HEK293 (cell line): ENCODE results near the gene MRGPRX2.

ENCODE experiments used
- CTCF ChIA-PET: fragments of 350-600 bp; formaldehyde crosslinking; extraction: SDS; loops from one replicate; lab custom pipeline; 2021; ENCODE audit warnings: antibody characterized with exemption; lab: Yijun Ruan, JAX
- POLR2A ChIA-PET: fragments of 300-600 bp; formaldehyde crosslinking; extraction: SDS; loops from one replicate; lab custom pipeline; 2020; ENCODE audit warnings: antibody characterized with exemption, inconsistent platforms; lab: Yijun Ruan, JAX
- H3K27ac ChIP-seq: fragments of 200-500 bp; sonication (Bioruptor generic); 2 replicates; pipeline ENCODE4 v1.5.1; 2014; ENCODE audit warnings: low read depth, low read length, control low read depth, inconsistent platforms; ENCODE audit errors: extremely low read depth
- H3K36me3 ChIP-seq, 2 experiments: fragments of 200-500 bp in 1 of 2; sonication (Bioruptor generic) in 1 of 2; 1 replicate in 1 of 2; 2 replicates in 1 of 2; pipeline ENCODE4 v1.5.1; 2014 to 2017; ENCODE audit warnings: inconsistent platforms in 2 of 2, low read length in 2 of 2; ENCODE audit not compliant: control insufficient read depth in 2 of 2, insufficient read depth in 1 of 2
- H3K4me1 ChIP-seq: fragments of 200-500 bp; sonication (Bioruptor generic); 2 replicates; pipeline ENCODE4 v1.5.1; 2014; ENCODE audit warnings: mild to moderate bottlenecking, low read length, inconsistent platforms; ENCODE audit not compliant: control insufficient read depth, insufficient read depth
- H3K4me3 ChIP-seq: 2 replicates; pipeline ENCODE4 v1.5.1; 2011; ENCODE audit warnings: low read depth, mild to moderate bottlenecking, control low read depth, low read length, moderate library complexity
- H3K9me3 ChIP-seq: fragments of 200-500 bp; sonication (Bioruptor generic); 2 replicates; pipeline ENCODE4 v1.5.1; 2014; ENCODE audit warnings: low read depth, low read length, inconsistent platforms; ENCODE audit not compliant: control insufficient read depth, insufficient read depth
- KLF8 ChIP-seq: fragments of 450-650 bp; formaldehyde crosslinking; IDR thresholded peaks from 2 replicates; pipeline ENCODE4 v1.5.1; 2016; ENCODE audit warnings: missing biosample characterization, missing genetic modification characterization
- OSR2 ChIP-seq: fragments of 450-650 bp; formaldehyde crosslinking; IDR thresholded peaks from 2 replicates; pipeline ENCODE4 v1.5.1; 2016; ENCODE audit warnings: missing biosample characterization, missing genetic modification characterization
- SCRT1 ChIP-seq: fragments of 450-650 bp; formaldehyde crosslinking; IDR thresholded peaks from 2 replicates; pipeline ENCODE4 v1.5.1; 2016; ENCODE audit warnings: missing biosample characterization, missing genetic modification characterization, borderline replicate concordance
- SCRT2 ChIP-seq: fragments of 450-650 bp; formaldehyde crosslinking; IDR thresholded peaks from 2 replicates; pipeline ENCODE4 v1.5.1; 2016; ENCODE audit warnings: missing biosample characterization, missing genetic modification characterization
- SP7 ChIP-seq: fragments of 450-650 bp; formaldehyde crosslinking; IDR thresholded peaks from 2 replicates; pipeline ENCODE4 v1.5.1; 2016; ENCODE audit warnings: missing biosample characterization, missing genetic modification characterization
- WT1 ChIP-seq: fragments of 450-650 bp; formaldehyde crosslinking; IDR thresholded peaks from 2 replicates; pipeline ENCODE4 v1.5.1; 2016; ENCODE audit warnings: missing biosample characterization, missing genetic modification characterization
- ZBTB21 ChIP-seq: fragments of 450-650 bp; formaldehyde crosslinking; IDR thresholded peaks from 2 replicates; pipeline ENCODE4 v1.5.1; 2017; ENCODE audit warnings: missing biosample characterization, missing genetic modification characterization
- ZBTB8A ChIP-seq: fragments of 450-650 bp; formaldehyde crosslinking; IDR thresholded peaks from 2 replicates; pipeline ENCODE4 v1.5.1; 2016; ENCODE audit warnings: missing biosample characterization, missing genetic modification characterization
- ZFP3 ChIP-seq: fragments of 450-650 bp; formaldehyde crosslinking; IDR thresholded peaks from 2 replicates; pipeline ENCODE4 v1.5.1; 2016; ENCODE audit warnings: low read depth, missing biosample characterization, missing genetic modification characterization
- ZFP69B ChIP-seq: fragments of 450-650 bp; formaldehyde crosslinking; IDR thresholded peaks from 2 replicates; pipeline ENCODE4 v1.5.1; 2016; ENCODE audit warnings: missing biosample characterization, missing genetic modification characterization
- ZNF138 ChIP-seq: fragments of 450-650 bp; formaldehyde crosslinking; IDR thresholded peaks from 2 replicates; pipeline ENCODE4 v1.5.1; 2016; ENCODE audit warnings: missing biosample characterization, missing genetic modification characterization, borderline replicate concordance
- ZNF157 ChIP-seq: fragments of 450-650 bp; formaldehyde crosslinking; IDR thresholded peaks from 2 replicates; pipeline ENCODE4 v1.5.1; 2016; ENCODE audit warnings: missing biosample characterization, missing genetic modification characterization
- ZNF175 ChIP-seq: fragments of 450-650 bp; formaldehyde crosslinking; IDR thresholded peaks from 2 replicates; pipeline ENCODE4 v1.5.1; 2016; ENCODE audit warnings: missing biosample characterization, missing genetic modification characterization
- ZNF341 ChIP-seq: fragments of 450-650 bp; formaldehyde crosslinking; IDR thresholded peaks from 2 replicates; pipeline ENCODE4; 2016; ENCODE audit warnings: low read depth, missing biosample characterization, missing genetic modification characterization
- ZNF404 ChIP-seq: fragments of 450-650 bp; formaldehyde crosslinking; IDR thresholded peaks from 2 replicates; pipeline ENCODE4 v1.5.1; 2017; ENCODE audit warnings: missing biosample characterization, missing genetic modification characterization
- ZNF433 ChIP-seq: fragments of 450-650 bp; formaldehyde crosslinking; IDR thresholded peaks from 2 replicates; pipeline ENCODE4 v1.5.1; 2016; ENCODE audit warnings: missing biosample characterization, missing genetic modification characterization, low read depth
- ZNF549 ChIP-seq: fragments of 450-650 bp; IDR thresholded peaks from 2 replicates; pipeline ENCODE4 v1.5.1; 2018; ENCODE audit warnings: missing biosample characterization, missing genetic modification characterization, mild to moderate bottlenecking, inconsistent platforms, moderate library complexity
- ZNF600 ChIP-seq: fragments of 450-650 bp; formaldehyde crosslinking; IDR thresholded peaks from 2 replicates; pipeline ENCODE4 v1.5.1; 2016; ENCODE audit warnings: missing biosample characterization, missing genetic modification characterization
- ZNF610 ChIP-seq: fragments of 450-650 bp; formaldehyde crosslinking; IDR thresholded peaks from 2 replicates; pipeline ENCODE4 v1.5.1; 2016; ENCODE audit warnings: missing biosample characterization, missing genetic modification characterization, borderline replicate concordance
- ZNF658 ChIP-seq: fragments of 450-650 bp; formaldehyde crosslinking; IDR thresholded peaks from 2 replicates; pipeline ENCODE4; 2016; ENCODE audit warnings: missing biosample characterization, missing genetic modification characterization
- ZNF768 ChIP-seq: fragments of 450-650 bp; formaldehyde crosslinking; IDR thresholded peaks from 2 replicates; pipeline ENCODE4 v1.5.1; 2018; ENCODE audit warnings: missing biosample characterization, mild to moderate bottlenecking, missing genetic modification characterization
- ZNF777 ChIP-seq: fragments of 450-650 bp; formaldehyde crosslinking; IDR thresholded peaks from 2 replicates; pipeline ENCODE4 v1.5.1; 2017; ENCODE audit warnings: missing biosample characterization, missing genetic modification characterization, borderline replicate concordance
- ZNF843 ChIP-seq: fragments of 450-650 bp; formaldehyde crosslinking; IDR thresholded peaks from 2 replicates; pipeline ENCODE4 v1.5.1; 2016; ENCODE audit warnings: missing biosample characterization, missing genetic modification characterization
- ZSCAN16 ChIP-seq: fragments of 450-650 bp; formaldehyde crosslinking; IDR thresholded peaks from 2 replicates; pipeline ENCODE4 v1.5.1; 2016; ENCODE audit warnings: missing biosample characterization, missing genetic modification characterization
- TF ChIP-seq, protein P1 (sequence below): fragments of 450-650 bp; formaldehyde crosslinking; IDR thresholded peaks from 2 replicates; pipeline ENCODE4 v1.5.1; 2016; ENCODE audit warnings: missing biosample characterization, missing genetic modification characterization, borderline replicate concordance
- TF ChIP-seq, protein P2 (sequence below): fragments of 450-650 bp; formaldehyde crosslinking; IDR thresholded peaks from 2 replicates; pipeline ENCODE4 v1.5.1; 2016; ENCODE audit warnings: missing biosample characterization, missing genetic modification characterization

The MRGPRX2 gene

DNA sequence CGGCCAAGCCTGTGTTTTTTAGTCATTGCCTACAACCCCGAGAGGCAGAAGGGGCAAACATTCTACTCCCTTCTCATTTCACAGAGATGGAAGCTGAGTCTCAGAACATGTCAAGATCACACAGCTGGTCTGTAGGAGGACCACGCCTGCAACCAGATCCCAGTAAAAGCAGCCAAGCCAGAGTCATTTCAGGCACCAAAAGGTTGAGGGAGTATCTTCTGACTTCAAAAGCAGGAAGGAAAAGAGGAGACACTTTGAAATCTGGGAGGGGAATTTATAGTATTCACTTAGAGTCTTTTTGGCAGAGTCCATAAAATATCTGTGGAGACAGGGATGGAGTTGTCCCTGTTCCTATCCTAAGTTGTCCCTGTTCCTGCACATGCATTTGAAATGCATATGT is 38.6 kb upstream of the MRGPRX2 start (continued):
- TF ChIP-seq, protein P1, sequence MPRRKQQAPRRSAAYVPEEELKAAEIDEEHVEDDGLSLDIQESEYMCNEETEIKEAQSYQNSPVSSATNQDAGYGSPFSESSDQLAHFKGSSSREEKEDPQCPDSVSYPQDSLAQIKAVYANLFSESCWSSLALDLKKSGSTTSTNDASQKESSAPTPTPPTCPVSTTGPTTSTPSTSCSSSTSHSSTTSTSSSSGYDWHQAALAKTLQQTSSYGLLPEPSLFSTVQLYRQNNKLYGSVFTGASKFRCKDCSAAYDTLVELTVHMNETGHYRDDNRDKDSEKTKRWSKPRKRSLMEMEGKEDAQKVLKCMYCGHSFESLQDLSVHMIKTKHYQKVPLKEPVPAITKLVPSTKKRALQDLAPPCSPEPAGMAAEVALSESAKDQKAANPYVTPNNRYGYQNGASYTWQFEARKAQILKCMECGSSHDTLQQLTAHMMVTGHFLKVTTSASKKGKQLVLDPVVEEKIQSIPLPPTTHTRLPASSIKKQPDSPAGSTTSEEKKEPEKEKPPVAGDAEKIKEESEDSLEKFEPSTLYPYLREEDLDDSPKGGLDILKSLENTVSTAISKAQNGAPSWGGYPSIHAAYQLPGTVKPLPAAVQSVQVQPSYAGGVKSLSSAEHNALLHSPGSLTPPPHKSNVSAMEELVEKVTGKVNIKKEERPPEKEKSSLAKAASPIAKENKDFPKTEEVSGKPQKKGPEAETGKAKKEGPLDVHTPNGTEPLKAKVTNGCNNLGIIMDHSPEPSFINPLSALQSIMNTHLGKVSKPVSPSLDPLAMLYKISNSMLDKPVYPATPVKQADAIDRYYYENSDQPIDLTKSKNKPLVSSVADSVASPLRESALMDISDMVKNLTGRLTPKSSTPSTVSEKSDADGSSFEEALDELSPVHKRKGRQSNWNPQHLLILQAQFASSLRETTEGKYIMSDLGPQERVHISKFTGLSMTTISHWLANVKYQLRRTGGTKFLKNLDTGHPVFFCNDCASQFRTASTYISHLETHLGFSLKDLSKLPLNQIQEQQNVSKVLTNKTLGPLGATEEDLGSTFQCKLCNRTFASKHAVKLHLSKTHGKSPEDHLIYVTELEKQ (tag by site-specific recombination), result no peak
- no peak for TF ChIP-seq ZFP3 (tag by site-specific recombination)
- no peak for TF ChIP-seq ZNF433 (tag by site-specific recombination)
- TF ChIP-seq SCRT1, result no peak
- TF ChIP-seq WT1 (tag by site-specific recombination), result no peak
- TF ChIP-seq ZFP69B (tag by site-specific recombination), result no peak
- TF ChIP-seq ZNF549, result no peak
- TF ChIP-seq, all 188 proteins: peak for 0

DNA sequence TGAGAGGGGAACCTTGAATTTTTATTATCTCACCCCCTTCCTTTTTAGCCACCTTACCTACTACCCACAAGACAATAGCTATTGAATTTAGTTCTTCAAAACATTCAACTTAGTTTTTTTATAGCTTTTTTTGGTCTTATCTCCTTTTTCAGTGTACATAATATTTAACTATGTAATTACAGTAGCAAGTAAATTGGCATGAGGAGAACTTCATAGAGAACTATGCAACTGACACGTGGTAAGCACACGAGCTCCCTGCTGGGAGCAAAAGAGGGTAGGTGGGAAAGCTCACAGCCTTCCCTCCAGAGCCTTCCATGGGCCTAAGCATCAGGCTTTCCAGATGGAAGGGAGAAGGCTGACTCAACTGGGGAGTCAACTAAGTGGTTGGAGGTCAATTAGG is 34.3 kb upstream of the MRGPRX2 start:
- POLR2A ChIA-PET, result no interaction called here
- TF ChIP-seq ZNF777, result no peak
- TF ChIP-seq SP7 (tag by site-specific recombination), result peak; percentile 91
- no peak overlapping the region for H3K4me3 ChIP-seq
- no peak overlapping the region for H3K27ac ChIP-seq
- H3K4me1 ChIP-seq, result peaks cover 3% of the 10 kb centered on the region; the same call in 1 of the 2 replicates
- no peaks in the 10 kb centered on the region for H3K36me3 ChIP-seq
- CTCF ChIA-PET, result no interaction called here
- no peaks in the 10 kb centered on the region for H3K9me3 ChIP-seq

DNA sequence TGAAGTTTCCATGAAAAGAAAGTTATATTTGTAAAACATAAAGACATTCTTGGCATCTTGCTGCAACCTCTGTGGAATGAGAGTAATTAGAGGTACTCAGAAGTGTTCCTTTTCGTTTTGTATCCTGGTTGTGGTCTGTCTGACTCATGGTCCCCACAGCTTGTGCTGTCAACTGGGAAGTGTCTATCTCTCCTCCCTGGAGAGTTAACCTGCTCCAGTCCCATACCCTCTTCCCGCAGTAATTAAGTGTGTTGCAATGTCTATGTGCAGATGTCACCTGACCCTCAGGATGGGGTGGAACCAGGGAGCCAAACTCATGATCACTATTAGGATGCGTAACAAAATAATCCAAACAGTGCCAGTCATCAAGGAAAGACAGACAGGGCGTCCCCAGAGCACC is 33.5 kb upstream of the MRGPRX2 start:
- Histone ChIP-seq H3K27ac (no peak overlapping the region), H3K4me3 (no peak overlapping the region), H3K36me3 (no peaks in the 10 kb centered on the region), H3K4me1 (peaks cover 3% of the 10 kb centered on the region; the same call in 1 of the 2 replicates), H3K9me3 (no peaks in the 10 kb centered on the region)
- POLR2A ChIA-PET, result no interaction called here
- CTCF ChIA-PET, result interaction anchor here (1.4 to 2.0 kb wide), 3 partner anchors 15 to 166 kb away, joined by 4 to 12 read pairs (median 4); no protein-coding TSS in a partner anchor
- TF ChIP-seq ZNF157 (tag by site-specific recombination) (no peak), ZNF341 (tag by site-specific recombination) (no peak), ZNF658 (tag by site-specific recombination) (no peak), OSR2 (tag by site-specific recombination) (0 out of 2 replicates have a peak, but pooled peaks have one; percentile 6), ZSCAN16 (tag by site-specific recombination) (no peak), SP7 (tag by site-specific recombination) (peak; percentile 93), ZBTB8A (no peak), SCRT2 (tag by site-specific recombination) (no peak), ZNF843 (tag by site-specific recombination) (no peak), KLF8 (tag by site-specific recombination) (no peak), ZNF768 (tag by site-specific recombination) (no peak), ZNF610 (tag by site-specific recombination) (no peak), ZNF175 (tag by site-specific recombination) (no peak), ZBTB21 (tag by site-specific recombination) (no peak), ZNF600 (tag by site-specific recombination) (0 out of 2 replicates have a peak, but pooled peaks have one; percentile 16), ZNF138 (tag by site-specific recombination) (no peak), ZNF404 (no peak)
- TF ChIP-seq, protein P2, sequence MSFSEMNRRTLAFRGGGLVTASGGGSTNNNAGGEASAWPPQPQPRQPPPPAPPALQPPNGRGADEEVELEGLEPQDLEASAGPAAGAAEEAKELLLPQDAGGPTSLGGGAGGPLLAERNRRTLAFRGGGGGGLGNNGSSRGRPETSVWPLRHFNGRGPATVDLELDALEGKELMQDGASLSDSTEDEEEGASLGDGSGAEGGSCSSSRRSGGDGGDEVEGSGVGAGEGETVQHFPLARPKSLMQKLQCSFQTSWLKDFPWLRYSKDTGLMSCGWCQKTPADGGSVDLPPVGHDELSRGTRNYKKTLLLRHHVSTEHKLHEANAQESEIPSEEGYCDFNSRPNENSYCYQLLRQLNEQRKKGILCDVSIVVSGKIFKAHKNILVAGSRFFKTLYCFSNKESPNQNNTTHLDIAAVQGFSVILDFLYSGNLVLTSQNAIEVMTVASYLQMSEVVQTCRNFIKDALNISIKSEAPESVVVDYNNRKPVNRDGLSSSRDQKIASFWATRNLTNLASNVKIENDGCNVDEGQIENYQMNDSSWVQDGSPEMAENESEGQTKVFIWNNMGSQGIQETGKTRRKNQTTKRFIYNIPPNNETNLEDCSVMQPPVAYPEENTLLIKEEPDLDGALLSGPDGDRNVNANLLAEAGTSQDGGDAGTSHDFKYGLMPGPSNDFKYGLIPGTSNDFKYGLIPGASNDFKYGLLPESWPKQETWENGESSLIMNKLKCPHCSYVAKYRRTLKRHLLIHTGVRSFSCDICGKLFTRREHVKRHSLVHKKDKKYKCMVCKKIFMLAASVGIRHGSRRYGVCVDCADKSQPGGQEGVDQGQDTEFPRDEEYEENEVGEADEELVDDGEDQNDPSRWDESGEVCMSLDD (tag by site-specific recombination), result no peak
- TF ChIP-seq, protein P1 (tag by site-specific recombination), result peak; percentile 47; the same call in 1 of the 2 replicates
